Kidney (tissue), 14 donors: Measurements from ENCODE around the gene PLSCR3. TPM values are rescaled to one million over a fixed set of nuclear protein-coding genes. Genes with fewer than 3 reads are reported as not detected.
A peak's percentile ranks its signal among the peaks of the same experiment; 100 is the strongest.

Experiments
- DNase-seq, 5 donors: peaks; one replicate each; pipeline ENCODE4 v3.0.0-alpha.2; 2013 to 2020
- FAIRE-seq: peaks from 2 replicates; lab custom pipeline; 2012; peaks lifted over from hg19 to GRCh38; lab: Jason Lieb, UNC
- H3K27ac ChIP-seq, 2 donors: one replicate each; pipeline ENCODE4 v1.7.0; 2013; ENCODE audit warnings: low read depth in 2 of 2, low read length in 2 of 2, inconsistent platforms in 1 of 2
- H3K27me3 ChIP-seq: one replicate; pipeline ENCODE4 v1.7.1; 2013; ENCODE audit warnings: low read length, inconsistent platforms; ENCODE audit not compliant: control insufficient read depth, insufficient read depth
- H3K36me3 ChIP-seq, 3 donors: one replicate each; pipeline versions ENCODE4 v1.7.0 to v1.7.1; 2013; ENCODE audit warnings: low read length in 3 of 3, control low read depth in 1 of 3, inconsistent platforms in 1 of 3; ENCODE audit not compliant: insufficient read depth in 3 of 3, control insufficient read depth in 2 of 3
- H3K4me1 ChIP-seq, 3 donors: one replicate each; pipeline versions ENCODE4 v1.7.0 to v1.7.1; 2013; ENCODE audit warnings: low read length in 3 of 3, inconsistent platforms in 1 of 3, low read depth in 1 of 3; ENCODE audit not compliant: control insufficient read depth in 2 of 3, insufficient read depth in 2 of 3
- H3K4me3 ChIP-seq, 3 donors: one replicate each; pipeline versions ENCODE4 v1.7.0 to v1.8.1; 2013; ENCODE audit warnings: low read length in 3 of 3, control low read depth in 1 of 3, inconsistent platforms in 1 of 3
- H3K9ac ChIP-seq, 3 donors: one replicate each; pipeline versions ENCODE4 v1.7.0 to v1.7.1; 2013; ENCODE audit warnings: low read length in 3 of 3, control low read depth in 1 of 3, inconsistent platforms in 1 of 3
- H3K9me3 ChIP-seq, 3 donors: one replicate each; pipeline versions ENCODE4 v1.7.0 to v1.7.1; 2013; ENCODE audit warnings: low read length in 3 of 3, control low read depth in 1 of 3, inconsistent platforms in 1 of 3; ENCODE audit not compliant: control insufficient read depth in 2 of 3, insufficient read depth in 1 of 3
- CTCF ChIP-seq: IDR thresholded peaks from 3 replicates; pipeline ENCODE4 v1.5.1; 2012; ENCODE audit warnings: mild to moderate bottlenecking, moderate library complexity, borderline replicate concordance; ENCODE audit not compliant: insufficient read depth; ENCODE audit errors: extremely low read depth
- intact Hi-C: fragments of 100-400 bp; cut with DNase I; formaldehyde crosslinking; loops from one replicate; pipeline ENCODE4 v1.11.1; 2022
- polyA plus RNA-seq: library from polyadenylated mRNA; stranded (reverse); fragments of 350-450 nt; fragmentation: Illumina TruSeq; extraction: RNeasy Lipid Tissue Mini Kit (QIAGEN cat#74804); gene quantifications from one replicate; pipeline ENCODE4 v1.2.3, GENCODE V29; 2014; ENCODE audit warnings: low read depth, low replicate concordance; ENCODE audit not compliant: insufficient read depth
- total RNA-seq: library from RNA; stranded (reverse); fragmentation: NEBNext Ultra II Directional; extraction: Animal tissue kit (Norgen Biotek cat#: 25700); gene quantifications from one replicate; pipeline ENCODE4 v1.2.1, GENCODE V29; 2021
- donor health status: control.
- donor health status: control.
- donor health status: control.
- donor health status: control.
- donor health status: control.
- donor health status: DM: yes; HTN: yes; CAD: no.
- donor health status: Normal renal cell carcinoma (clear cell type).

PLSCR3 gene
- total and polyA plus RNA-seq, 2 donors from 2014 or later = 26.4 to 35.0 TPM

DNA sequence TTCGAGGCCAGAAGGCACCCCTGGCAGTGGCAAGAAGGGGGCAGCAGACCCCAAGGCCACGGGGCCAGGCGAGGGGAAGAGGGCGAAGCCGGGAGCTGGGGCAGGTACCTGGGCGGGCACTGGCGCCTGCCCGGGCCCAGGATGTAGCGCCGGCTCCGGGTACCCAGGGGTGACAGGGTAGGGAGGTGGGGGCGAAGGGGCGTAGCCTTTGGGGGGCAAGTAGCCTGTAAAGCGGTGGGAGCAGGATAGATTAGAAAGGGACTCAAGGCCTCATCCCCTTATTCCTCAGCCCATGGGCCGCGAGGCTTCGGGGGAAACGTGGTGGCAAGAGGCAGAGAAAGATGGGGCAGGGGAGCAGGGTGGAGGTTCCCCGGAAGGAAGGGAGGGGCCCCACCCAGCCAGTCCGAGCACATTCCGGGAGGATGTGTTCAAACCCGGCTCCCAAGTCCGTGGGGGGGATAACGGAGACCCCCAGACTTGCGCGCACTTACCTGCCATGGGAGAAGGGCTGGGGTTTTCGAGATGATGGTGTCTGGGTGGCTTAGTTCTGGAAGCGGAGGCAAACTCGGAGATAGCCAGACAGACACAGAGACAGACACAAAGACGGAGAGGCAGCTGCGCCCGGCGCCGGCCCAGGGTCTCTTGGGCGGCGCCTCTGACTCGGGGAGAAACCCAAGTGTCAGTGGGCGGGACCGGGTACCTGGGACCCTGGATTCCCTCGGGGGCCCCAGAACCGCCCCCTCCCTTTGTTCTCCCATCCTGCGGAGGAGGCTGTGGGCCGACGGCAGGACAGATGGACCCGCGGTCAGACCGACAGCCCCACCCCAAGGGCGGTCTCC lies 493 bp downstream of the PLSCR3 start:
- H3K9me3 ChIP-seq = no peaks in the 10 kb centered on the region
- peak overlapping the region; percentile 49 to 87 (median 84) for H3K9ac ChIP-seq
- peaks cover 3% of the 10 kb centered on the region in 3 donors for H3K36me3 ChIP-seq
- H3K27ac ChIP-seq = peak overlapping the region; percentile 90 to 91
- DNase-seq = peak; percentile 42 to 79 (median 74)
- TF ChIP-seq CTCF = no peak
- intact Hi-C loops = no loop called here
- peak overlapping the region; percentile 75 to 82 (median 75) for H3K4me3 ChIP-seq
- no peaks in the 10 kb centered on the region for H3K27me3 ChIP-seq
- FAIRE-seq = no peak
- peaks cover 0 to 8% (median 0%) of the 10 kb centered on the region in 3 donors for H3K4me1 ChIP-seq

DNA sequence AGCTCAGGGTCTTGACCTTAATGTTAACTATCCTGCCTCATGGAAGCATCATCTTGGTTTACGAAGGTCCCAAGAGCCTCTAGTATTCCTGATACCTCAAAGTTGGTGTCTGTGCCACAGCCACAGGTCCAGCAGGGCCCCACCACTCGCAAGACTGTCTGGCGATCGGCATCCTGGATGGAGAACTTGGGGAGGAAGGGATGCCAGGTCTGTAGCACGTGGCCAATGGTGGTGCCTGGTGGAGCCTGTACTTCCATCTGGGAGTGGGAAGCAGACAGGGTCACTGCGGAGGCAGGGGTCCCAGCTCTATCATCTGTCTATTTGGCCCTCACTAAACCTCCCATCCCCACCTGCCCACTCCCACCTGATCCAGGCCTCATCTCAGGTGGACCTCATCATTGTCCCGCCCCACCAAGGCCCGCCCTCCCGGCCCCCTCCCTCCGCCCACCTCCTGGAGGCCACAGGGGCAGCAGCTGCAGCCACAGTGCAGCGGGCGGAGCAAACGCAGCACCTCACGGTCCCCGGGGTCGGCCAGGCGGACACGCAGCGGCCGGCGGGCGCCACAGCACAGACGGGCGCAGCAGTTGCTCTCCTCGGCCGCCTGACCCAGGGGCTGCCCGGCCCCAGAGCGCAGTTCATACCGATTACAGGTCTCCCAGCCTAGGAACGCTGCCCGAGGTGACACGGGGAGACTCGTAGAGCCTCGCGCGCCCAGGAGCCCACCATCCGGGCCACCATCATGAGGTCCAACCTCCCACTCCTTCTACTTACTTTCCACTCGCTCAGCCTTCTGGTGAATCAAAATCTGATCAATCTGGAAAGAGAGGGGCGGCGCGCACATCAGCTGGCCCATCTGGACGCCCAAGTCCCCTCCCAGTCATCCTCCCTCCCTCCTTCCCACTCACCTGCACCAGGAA lies 1.4 kb downstream of the PLSCR3 start:
- DNase-seq (peak in 3 of 5 donors; percentile 37 to 78 (median 68)), FAIRE-seq (no peak)
- Histone ChIP-seq H3K4me3 (peak overlapping the region in 1 of 3 donors; percentile 82), H3K9me3 (no peaks in the 10 kb centered on the region), H3K4me1 (peaks cover 0 to 8% (median 0%) of the 10 kb centered on the region in 3 donors), H3K27ac (no peak overlapping the region), H3K27me3 (no peaks in the 10 kb centered on the region), H3K9ac (no peak overlapping the region), H3K36me3 (peaks cover 3 to 4% (median 3%) of the 10 kb centered on the region in 3 donors)
- no peak for TF ChIP-seq CTCF
- intact Hi-C loops = no loop called here

GRCh38 chr17:7391307-7391706 lies 3.0 kb downstream of the PLSCR3 start:
- no peak overlapping the region for H3K9ac ChIP-seq
- intact Hi-C loops = no loop called here
- no peak overlapping the region for H3K27ac ChIP-seq
- H3K27me3 ChIP-seq = no peaks in the 10 kb centered on the region
- FAIRE-seq = no peak
- H3K36me3 ChIP-seq = peaks cover 3 to 4% (median 3%) of the 10 kb centered on the region in 3 donors
- H3K4me3 ChIP-seq = no peak overlapping the region
- peaks cover 0 to 8% (median 0%) of the 10 kb centered on the region in 3 donors for H3K4me1 ChIP-seq
- no peaks in the 10 kb centered on the region for H3K9me3 ChIP-seq
- TF ChIP-seq CTCF = no peak
- no peak for DNase-seq
